SH-SY5Y (cell line): ENCODE results near the gene CSN3.
"Not testable (repeated sequence)": the region's sequence is repeated elsewhere in the genome, so short reads cannot be mapped to it uniquely, and the experiment has no call there.

ENCODE experiments used
- GATA2 ChIP-seq: IDR thresholded peaks from 2 replicates; pipeline ENCODE4 v1.6.1; 2011; ENCODE audit warnings: mild to moderate bottlenecking, low read depth, low read length
- GATA3 ChIP-seq: IDR thresholded peaks from 2 replicates; pipeline ENCODE4 v1.6.1; 2011; ENCODE audit warnings: low read depth, mild to moderate bottlenecking, low read length, moderate library complexity

GRCh38 chr4:70242297-70242696 lies at the start of gene CSN3:
- TF ChIP-seq GATA3, GATA2: not testable (repeated sequence)
